Endothelial cell of umbilical vein (primary cell): ENCODE measurements around the gene CYP4V2.

Experiments used
- CTCF ChIP-seq, 2 donors: IDR thresholded peaks; 1 replicate in 1 of 2; 2 replicates in 1 of 2; pipeline ENCODE4 v1.5.1; 2011; ENCODE audit warnings: low read length in 2 of 2, mild to moderate bottlenecking in 2 of 2, moderate library complexity in 2 of 2, control low read depth in 1 of 2, inconsistent platforms in 1 of 2, low read depth in 1 of 2; ENCODE audit not compliant: insufficient read depth in 1 of 2; ENCODE audit errors: extremely low read depth in 1 of 2
- MYC ChIP-seq: IDR thresholded peaks from one replicate; pipeline ENCODE4 v1.6.1; 2011; ENCODE audit warnings: mild to moderate bottlenecking, low read depth, low read length
- POLR2AphosphoS5 ChIP-seq: IDR thresholded peaks from 2 replicates; pipeline ENCODE4 v1.6.1; 2012; ENCODE audit warnings: low read depth, mild to moderate bottlenecking, control low read depth, low read length, moderate library complexity; ENCODE audit not compliant: insufficient read depth

DNA sequence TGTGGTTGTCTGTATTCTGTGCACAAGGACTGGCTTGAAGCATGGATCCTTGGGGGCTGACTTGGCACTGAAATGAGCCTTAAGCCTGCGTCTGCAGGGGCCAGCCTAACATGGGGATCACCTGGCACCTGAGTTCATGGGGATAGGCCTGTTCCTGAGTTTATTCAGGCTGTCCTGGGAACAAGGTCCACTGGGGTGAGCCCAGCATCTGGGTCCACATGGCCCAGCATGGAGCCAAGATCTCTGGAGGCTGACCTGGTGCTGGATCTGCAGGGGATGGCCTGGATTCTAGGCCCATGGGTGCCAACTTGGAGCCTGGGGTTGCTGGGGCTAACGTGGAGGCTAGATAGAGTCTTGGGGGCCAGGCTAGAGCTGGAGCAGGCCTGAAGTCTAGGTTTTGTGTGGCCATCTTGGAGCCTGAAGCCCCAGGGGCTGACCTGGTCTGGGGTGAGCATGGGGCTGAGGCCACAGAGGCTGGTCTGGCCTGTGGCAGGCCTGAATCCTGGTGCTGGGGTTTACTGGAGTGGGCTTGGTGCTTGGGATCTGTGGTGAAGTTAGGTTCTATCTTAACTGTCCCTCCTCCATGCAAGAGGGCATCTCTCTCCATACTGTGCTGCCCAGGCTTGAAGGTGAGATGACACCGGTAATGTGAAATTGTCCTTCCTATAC, 35.3 kb downstream of the CYP4V2 start:
- TF ChIP-seq CTCF (IDR thresholded peaks at IDR 0.05; ENCODE audit: extremely low read depth in 1 of 2, insufficient read depth in 1 of 2, low read depth in 1 of 2, low read length in 2 of 2) (no peak), POLR2AphosphoS5 (no peak), MYC (no peak)
